ENCODE measurements around the gene ZNF407.
A peak's percentile ranks its signal among the peaks of the same experiment; 100 is the strongest.

ZNF407 gene

GRCh38 chr18:74946646-74947375 is 349.1 kb downstream of the ZNF407 start:
- H2AFZ ChIP-seq (ENCODE audit: low read depth): no peak overlapping the region
- no peaks in the 10 kb centered on the region for H3K36me3 ChIP-seq (ENCODE audit: insufficient read depth)
- no peak overlapping the region for H3K4me2 ChIP-seq
- H3K4me3 ChIP-seq (IDR thresholded peaks at IDR 0.05; ENCODE audit: insufficient read depth, low read depth, low read length): no peak overlapping the region
- H3K79me2 ChIP-seq (ENCODE audit: insufficient read depth, low read depth): no peaks in the 10 kb centered on the region
- peaks cover 33% of the 10 kb centered on the region for H3K4me1 ChIP-seq (ENCODE audit: low read depth, poor library complexity, severe bottlenecking)
- TF ChIP-seq CTCF (conservative IDR thresholded peaks at IDR 0.05; ENCODE audit: low read depth, low read length): no peak
- no peak overlapping the region for H3K27ac ChIP-seq
- H3K9ac ChIP-seq: no peak overlapping the region
- H3K27me3 ChIP-seq (ENCODE audit: insufficient read depth, low read depth): no peaks in the 10 kb centered on the region
- no peaks in the 10 kb centered on the region for H4K20me1 ChIP-seq (ENCODE audit: insufficient read depth)

- H2AFZ ChIP-seq (ENCODE audit: low read depth): no peak overlapping the region
- H3K4me3 ChIP-seq (IDR thresholded peaks at IDR 0.05; ENCODE audit: insufficient read depth, low read depth, low read length): no peak overlapping the region
- H3K4me2 ChIP-seq: no peak overlapping the region
- no peaks in the 10 kb centered on the region for H3K27me3 ChIP-seq (ENCODE audit: insufficient read depth, low read depth)
- no peaks in the 10 kb centered on the region for H3K79me2 ChIP-seq (ENCODE audit: insufficient read depth, low read depth)
- no peak overlapping the region for H3K9ac ChIP-seq
- H3K4me1 ChIP-seq (ENCODE audit: low read depth, poor library complexity, severe bottlenecking): peaks cover 36% of the 10 kb centered on the region
- TF ChIP-seq CTCF (conservative IDR thresholded peaks at IDR 0.05; ENCODE audit: low read depth, low read length): no peak
- H3K36me3 ChIP-seq (ENCODE audit: insufficient read depth): no peaks in the 10 kb centered on the region
- no peaks in the 10 kb centered on the region for H4K20me1 ChIP-seq (ENCODE audit: insufficient read depth)
- H3K27ac ChIP-seq: no peak overlapping the region
These were observed 349.7 kb downstream of the ZNF407 start for GRCh38 chr18:74947417-74947816.

GRCh38 chr18:74947875-74948274 is 350.2 kb downstream of the ZNF407 start:
- H3K4me1 ChIP-seq (ENCODE audit: low read depth, poor library complexity, severe bottlenecking): peaks cover 36% of the 10 kb centered on the region
- TF ChIP-seq CTCF (conservative IDR thresholded peaks at IDR 0.05; ENCODE audit: low read depth, low read length): no peak
- H3K79me2 ChIP-seq (ENCODE audit: insufficient read depth, low read depth): no peaks in the 10 kb centered on the region
- no peak overlapping the region for H3K4me3 ChIP-seq (IDR thresholded peaks at IDR 0.05; ENCODE audit: insufficient read depth, low read depth, low read length)
- H3K36me3 ChIP-seq (ENCODE audit: insufficient read depth): no peaks in the 10 kb centered on the region
- no peak overlapping the region for H3K9ac ChIP-seq
- no peak overlapping the region for H3K27ac ChIP-seq
- H2AFZ ChIP-seq (ENCODE audit: low read depth): no peak overlapping the region
- H3K27me3 ChIP-seq (ENCODE audit: insufficient read depth, low read depth): no peaks in the 10 kb centered on the region
- H4K20me1 ChIP-seq (ENCODE audit: insufficient read depth): no peaks in the 10 kb centered on the region
- H3K4me2 ChIP-seq: no peak overlapping the region

- peaks cover 36% of the 10 kb centered on the region for H3K4me1 ChIP-seq (ENCODE audit: low read depth, poor library complexity, severe bottlenecking)
- no peak for TF ChIP-seq CTCF (conservative IDR thresholded peaks at IDR 0.05; ENCODE audit: low read depth, low read length)
These were observed 351.9 kb downstream of the ZNF407 start for GRCh38 chr18:74949611-74950010.

More at GRCh38 chr18:74949611-74950010, 351.9 kb downstream of the ZNF407 start:
- peak overlapping the region; percentile 4; the same call in 1 of the 2 replicates for H3K4me2 ChIP-seq
- H3K27me3 ChIP-seq (ENCODE audit: insufficient read depth, low read depth): no peaks in the 10 kb centered on the region
- H3K27ac ChIP-seq: no peak overlapping the region
- no peak overlapping the region for H3K4me3 ChIP-seq (IDR thresholded peaks at IDR 0.05; ENCODE audit: insufficient read depth, low read depth, low read length)
- H3K79me2 ChIP-seq (ENCODE audit: insufficient read depth, low read depth): no peaks in the 10 kb centered on the region
- no peak overlapping the region for H2AFZ ChIP-seq (ENCODE audit: low read depth)
- no peak overlapping the region for H3K9ac ChIP-seq
- no peaks in the 10 kb centered on the region for H4K20me1 ChIP-seq (ENCODE audit: insufficient read depth)
- no peaks in the 10 kb centered on the region for H3K36me3 ChIP-seq (ENCODE audit: insufficient read depth)

All from KMS-11 (cell line).